ENCODE results near the gene SLC26A4.

- TF ChIP-seq CTCF (IDR thresholded peaks at IDR 0.05) (no peak), POLR2A (IDR thresholded peaks at IDR 0.05) (no peak)
Observed at GRCh38 chr7:107684947-107685463, 24.4 kb downstream of the SLC26A4 start.
